Measurements from ENCODE around the gene GAN. TPM values are rescaled to one million over a fixed set of nuclear protein-coding genes. Genes with fewer than 3 reads are reported as not detected.

GAN gene
- total and polyA plus RNA-seq, 10 of the 15 experiments (the other 5 are each of a cell fraction or from before 2014, with no cell fraction given), result 0.42 to 8.4 (median 2.5) TPM

DNA sequence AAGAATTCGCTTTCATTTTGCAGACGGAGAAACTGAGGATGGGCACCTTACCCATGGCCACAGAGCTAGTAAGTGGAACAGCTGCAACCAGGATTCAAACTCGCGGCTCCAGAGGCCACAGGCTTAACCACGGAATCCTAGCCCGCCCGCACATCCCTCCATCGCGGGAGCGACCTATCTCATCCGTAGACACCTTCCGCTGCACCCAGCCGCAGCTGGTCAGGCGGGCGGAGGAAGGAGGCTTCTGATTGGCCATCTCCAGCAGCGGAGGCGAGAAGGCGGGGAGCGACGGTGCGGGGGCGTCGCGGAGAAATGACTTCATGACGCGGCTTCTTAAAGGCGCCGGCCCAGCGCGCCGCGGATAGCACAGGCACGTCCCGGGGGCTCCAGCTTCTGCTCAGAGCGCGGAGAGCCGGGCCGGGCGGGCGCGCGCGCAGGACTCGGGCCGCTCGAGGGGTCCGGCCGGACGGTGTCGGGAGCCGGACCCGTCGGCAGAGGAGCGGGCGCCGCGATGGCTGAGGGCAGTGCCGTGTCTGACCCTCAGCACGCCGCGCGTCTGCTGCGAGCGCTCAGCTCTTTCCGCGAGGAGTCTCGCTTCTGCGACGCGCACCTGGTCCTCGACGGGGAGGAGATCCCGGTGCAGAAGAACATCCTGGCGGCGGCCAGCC is at the start of gene GAN (continued):
- TF ChIP-seq, protein P1, sequence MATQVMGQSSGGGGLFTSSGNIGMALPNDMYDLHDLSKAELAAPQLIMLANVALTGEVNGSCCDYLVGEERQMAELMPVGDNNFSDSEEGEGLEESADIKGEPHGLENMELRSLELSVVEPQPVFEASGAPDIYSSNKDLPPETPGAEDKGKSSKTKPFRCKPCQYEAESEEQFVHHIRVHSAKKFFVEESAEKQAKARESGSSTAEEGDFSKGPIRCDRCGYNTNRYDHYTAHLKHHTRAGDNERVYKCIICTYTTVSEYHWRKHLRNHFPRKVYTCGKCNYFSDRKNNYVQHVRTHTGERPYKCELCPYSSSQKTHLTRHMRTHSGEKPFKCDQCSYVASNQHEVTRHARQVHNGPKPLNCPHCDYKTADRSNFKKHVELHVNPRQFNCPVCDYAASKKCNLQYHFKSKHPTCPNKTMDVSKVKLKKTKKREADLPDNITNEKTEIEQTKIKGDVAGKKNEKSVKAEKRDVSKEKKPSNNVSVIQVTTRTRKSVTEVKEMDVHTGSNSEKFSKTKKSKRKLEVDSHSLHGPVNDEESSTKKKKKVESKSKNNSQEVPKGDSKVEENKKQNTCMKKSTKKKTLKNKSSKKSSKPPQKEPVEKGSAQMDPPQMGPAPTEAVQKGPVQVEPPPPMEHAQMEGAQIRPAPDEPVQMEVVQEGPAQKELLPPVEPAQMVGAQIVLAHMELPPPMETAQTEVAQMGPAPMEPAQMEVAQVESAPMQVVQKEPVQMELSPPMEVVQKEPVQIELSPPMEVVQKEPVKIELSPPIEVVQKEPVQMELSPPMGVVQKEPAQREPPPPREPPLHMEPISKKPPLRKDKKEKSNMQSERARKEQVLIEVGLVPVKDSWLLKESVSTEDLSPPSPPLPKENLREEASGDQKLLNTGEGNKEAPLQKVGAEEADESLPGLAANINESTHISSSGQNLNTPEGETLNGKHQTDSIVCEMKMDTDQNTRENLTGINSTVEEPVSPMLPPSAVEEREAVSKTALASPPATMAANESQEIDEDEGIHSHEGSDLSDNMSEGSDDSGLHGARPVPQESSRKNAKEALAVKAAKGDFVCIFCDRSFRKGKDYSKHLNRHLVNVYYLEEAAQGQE (IDR thresholded peaks at IDR 0.05; ENCODE audit: low read depth, low read length), result no peak
- peak; percentile 61; the same call in 1 of the 2 replicates for TF ChIP-seq TCF3 (IDR thresholded peaks at IDR 0.05; ENCODE audit: borderline replicate concordance, insufficient read depth, low read depth, low read length)
- TF ChIP-seq, protein P2, sequence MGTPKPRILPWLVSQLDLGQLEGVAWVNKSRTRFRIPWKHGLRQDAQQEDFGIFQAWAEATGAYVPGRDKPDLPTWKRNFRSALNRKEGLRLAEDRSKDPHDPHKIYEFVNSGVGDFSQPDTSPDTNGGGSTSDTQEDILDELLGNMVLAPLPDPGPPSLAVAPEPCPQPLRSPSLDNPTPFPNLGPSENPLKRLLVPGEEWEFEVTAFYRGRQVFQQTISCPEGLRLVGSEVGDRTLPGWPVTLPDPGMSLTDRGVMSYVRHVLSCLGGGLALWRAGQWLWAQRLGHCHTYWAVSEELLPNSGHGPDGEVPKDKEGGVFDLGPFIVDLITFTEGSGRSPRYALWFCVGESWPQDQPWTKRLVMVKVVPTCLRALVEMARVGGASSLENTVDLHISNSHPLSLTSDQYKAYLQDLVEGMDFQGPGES (IDR thresholded peaks at IDR 0.05), result no peak
- peak; percentile 37 for TF ChIP-seq KLF5 (IDR thresholded peaks at IDR 0.05; ENCODE audit: partially characterized antibody)
- 0 out of 2 replicates have a peak, but pooled peaks have one; percentile 59 for TF ChIP-seq YY1 (IDR thresholded peaks at IDR 0.05; ENCODE audit: low read depth, low read length)
- no peak for TF ChIP-seq ZNF622 (IDR thresholded peaks at IDR 0.05)
- TF ChIP-seq NBN (IDR thresholded peaks at IDR 0.05), result peak; percentile 80; the same call in 1 of the 2 replicates
- no peak for TF ChIP-seq RBBP5 (conservative IDR thresholded peaks at IDR 0.05)
- TF ChIP-seq SMARCA5 (IDR thresholded peaks at IDR 0.05), result 0 out of 2 replicates have a peak, but pooled peaks have one; percentile 85
- peak; percentile 72 for TF ChIP-seq DPF2 (IDR thresholded peaks at IDR 0.05)
- peak; percentile 45; the same call in 1 of the 2 replicates for TF ChIP-seq NFXL1 (IDR thresholded peaks at IDR 0.05; ENCODE audit: borderline replicate concordance)
- TF ChIP-seq, protein P3, sequence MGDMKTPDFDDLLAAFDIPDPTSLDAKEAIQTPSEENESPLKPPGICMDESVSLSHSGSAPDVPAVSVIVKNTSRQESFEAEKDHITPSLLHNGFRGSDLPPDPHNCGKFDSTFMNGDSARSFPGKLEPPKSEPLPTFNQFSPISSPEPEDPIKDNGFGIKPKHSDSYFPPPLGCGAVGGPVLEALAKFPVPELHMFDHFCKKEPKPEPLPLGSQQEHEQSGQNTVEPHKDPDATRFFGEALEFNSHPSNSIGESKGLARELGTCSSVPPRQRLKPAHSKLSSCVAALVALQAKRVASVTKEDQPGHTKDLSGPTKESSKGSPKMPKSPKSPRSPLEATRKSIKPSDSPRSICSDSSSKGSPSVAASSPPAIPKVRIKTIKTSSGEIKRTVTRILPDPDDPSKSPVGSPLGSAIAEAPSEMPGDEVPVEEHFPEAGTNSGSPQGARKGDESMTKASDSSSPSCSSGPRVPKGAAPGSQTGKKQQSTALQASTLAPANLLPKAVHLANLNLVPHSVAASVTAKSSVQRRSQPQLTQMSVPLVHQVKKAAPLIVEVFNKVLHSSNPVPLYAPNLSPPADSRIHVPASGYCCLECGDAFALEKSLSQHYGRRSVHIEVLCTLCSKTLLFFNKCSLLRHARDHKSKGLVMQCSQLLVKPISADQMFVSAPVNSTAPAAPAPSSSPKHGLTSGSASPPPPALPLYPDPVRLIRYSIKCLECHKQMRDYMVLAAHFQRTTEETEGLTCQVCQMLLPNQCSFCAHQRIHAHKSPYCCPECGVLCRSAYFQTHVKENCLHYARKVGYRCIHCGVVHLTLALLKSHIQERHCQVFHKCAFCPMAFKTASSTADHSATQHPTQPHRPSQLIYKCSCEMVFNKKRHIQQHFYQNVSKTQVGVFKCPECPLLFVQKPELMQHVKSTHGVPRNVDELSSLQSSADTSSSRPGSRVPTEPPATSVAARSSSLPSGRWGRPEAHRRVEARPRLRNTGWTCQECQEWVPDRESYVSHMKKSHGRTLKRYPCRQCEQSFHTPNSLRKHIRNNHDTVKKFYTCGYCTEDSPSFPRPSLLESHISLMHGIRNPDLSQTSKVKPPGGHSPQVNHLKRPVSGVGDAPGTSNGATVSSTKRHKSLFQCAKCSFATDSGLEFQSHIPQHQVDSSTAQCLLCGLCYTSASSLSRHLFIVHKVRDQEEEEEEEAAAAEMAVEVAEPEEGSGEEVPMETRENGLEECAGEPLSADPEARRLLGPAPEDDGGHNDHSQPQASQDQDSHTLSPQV (IDR thresholded peaks at IDR 0.05), result no peak
- peak; percentile 79 for TF ChIP-seq CBFB (IDR thresholded peaks at IDR 0.05; ENCODE audit: low read depth)
- TF ChIP-seq, protein P4, sequence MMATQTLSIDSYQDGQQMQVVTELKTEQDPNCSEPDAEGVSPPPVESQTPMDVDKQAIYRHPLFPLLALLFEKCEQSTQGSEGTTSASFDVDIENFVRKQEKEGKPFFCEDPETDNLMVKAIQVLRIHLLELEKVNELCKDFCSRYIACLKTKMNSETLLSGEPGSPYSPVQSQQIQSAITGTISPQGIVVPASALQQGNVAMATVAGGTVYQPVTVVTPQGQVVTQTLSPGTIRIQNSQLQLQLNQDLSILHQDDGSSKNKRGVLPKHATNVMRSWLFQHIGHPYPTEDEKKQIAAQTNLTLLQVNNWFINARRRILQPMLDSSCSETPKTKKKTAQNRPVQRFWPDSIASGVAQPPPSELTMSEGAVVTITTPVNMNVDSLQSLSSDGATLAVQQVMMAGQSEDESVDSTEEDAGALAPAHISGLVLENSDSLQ (IDR thresholded peaks at IDR 0.05), result peak; percentile 33; the same call in 1 of the 2 replicates
- TF ChIP-seq GATAD2B (conservative IDR thresholded peaks at IDR 0.05; ENCODE audit: low read depth), result peak; percentile 71; the same call in 1 of the 2 replicates
- TF ChIP-seq ZNF24 (IDR thresholded peaks at IDR 0.05), result no peak
- no peak for TF ChIP-seq HDAC2 (IDR thresholded peaks at IDR 0.05)
- TF ChIP-seq, protein P5, sequence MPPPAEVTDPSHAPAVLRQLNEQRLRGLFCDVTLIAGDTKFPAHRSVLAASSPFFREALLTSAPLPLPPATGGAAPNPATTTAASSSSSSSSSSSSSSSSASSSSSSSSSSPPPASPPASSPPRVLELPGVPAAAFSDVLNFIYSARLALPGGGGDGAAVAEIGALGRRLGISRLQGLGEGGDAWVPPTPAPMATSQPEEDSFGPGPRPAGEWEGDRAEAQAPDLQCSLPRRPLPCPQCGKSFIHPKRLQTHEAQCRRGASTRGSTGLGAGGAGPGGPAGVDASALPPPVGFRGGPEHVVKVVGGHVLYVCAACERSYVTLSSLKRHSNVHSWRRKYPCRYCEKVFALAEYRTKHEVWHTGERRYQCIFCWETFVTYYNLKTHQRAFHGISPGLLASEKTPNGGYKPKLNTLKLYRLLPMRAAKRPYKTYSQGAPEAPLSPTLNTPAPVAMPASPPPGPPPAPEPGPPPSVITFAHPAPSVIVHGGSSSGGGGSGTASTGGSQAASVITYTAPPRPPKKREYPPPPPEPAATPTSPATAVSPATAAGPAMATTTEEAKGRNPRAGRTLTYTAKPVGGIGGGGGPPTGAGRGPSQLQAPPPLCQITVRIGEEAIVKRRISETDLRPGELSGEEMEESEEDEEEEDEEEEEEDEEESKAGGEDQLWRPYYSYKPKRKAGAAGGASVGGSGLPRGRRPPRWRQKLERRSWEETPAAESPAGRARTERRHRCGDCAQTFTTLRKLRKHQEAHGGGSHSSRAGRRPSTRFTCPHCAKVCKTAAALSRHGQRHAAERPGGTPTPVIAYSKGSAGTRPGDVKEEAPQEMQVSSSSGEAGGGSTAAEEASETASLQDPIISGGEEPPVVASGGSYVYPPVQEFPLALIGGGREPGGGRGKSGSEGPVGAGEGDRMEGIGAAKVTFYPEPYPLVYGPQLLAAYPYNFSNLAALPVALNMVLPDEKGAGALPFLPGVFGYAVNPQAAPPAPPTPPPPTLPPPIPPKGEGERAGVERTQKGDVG (CRISPR knock-in tag; IDR thresholded peaks at IDR 0.05), result no peak
